Keratinocyte (primary cell): ENCODE measurements around the gene SCN4A. TPM values are rescaled to one million over a fixed set of nuclear protein-coding genes. Genes with fewer than 3 reads are reported as not detected.

Experiments
- DNase-seq: peaks from one replicate; pipeline ENCODE4 v3.0.0-alpha.2; 2011; ENCODE audit warnings: low read depth, missing footprints, low spot score
- FAIRE-seq: peaks from 2 replicates; lab custom pipeline; 2011; peaks lifted over from hg19 to GRCh38; lab: Jason Lieb, UNC
- H2AFZ ChIP-seq: 2 replicates; pipeline ENCODE4 v1.6.0; 2012; ENCODE audit warnings: low read length, control low read depth, inconsistent platforms; ENCODE audit not compliant: control insufficient read depth
- H3K27ac ChIP-seq: 2 replicates; pipeline ENCODE4 v1.5.1; 2011; ENCODE audit warnings: low read length; ENCODE audit not compliant: control insufficient read depth, insufficient read depth
- H3K27me3 ChIP-seq: 3 replicates; pipeline ENCODE4 v1.6.0; 2011; ENCODE audit warnings: low read length; ENCODE audit not compliant: control insufficient read depth, insufficient read depth; ENCODE audit errors: extremely low read depth
- H3K36me3 ChIP-seq, 2 experiments: 2 replicates in 1 of 2; 3 replicates in 1 of 2; pipeline ENCODE4 v1.5.1; 2011; ENCODE audit warnings: low read length in 2 of 2, mild to moderate bottlenecking in 1 of 2; ENCODE audit not compliant: control insufficient read depth in 2 of 2, insufficient read depth in 2 of 2; ENCODE audit errors: extremely low read depth in 1 of 2
- H3K4me1 ChIP-seq: 3 replicates; pipeline ENCODE4 v1.5.1; 2011; ENCODE audit warnings: low read length; ENCODE audit not compliant: control insufficient read depth, insufficient read depth; ENCODE audit errors: extremely low read depth
- H3K4me2 ChIP-seq: 3 replicates; pipeline ENCODE4 v1.6.0; 2011; ENCODE audit warnings: low read depth, low read length; ENCODE audit not compliant: control insufficient read depth, insufficient read depth; ENCODE audit errors: extremely low read depth
- H3K4me3 ChIP-seq, 3 experiments: fragments of 200-600 bp in 1 of 3; sonication (generic) in 1 of 3; 2 replicates in 2 of 3; 3 replicates in 1 of 3; pipeline ENCODE4 v1.5.1; 2011 to 2016; ENCODE audit warnings: low read length in 3 of 3, mild to moderate bottlenecking in 3 of 3, control low read depth in 2 of 3, inconsistent platforms in 1 of 3, low read depth in 1 of 3, mixed read lengths in 1 of 3, mixed run types in 1 of 3, moderate library complexity in 1 of 3; ENCODE audit not compliant: control insufficient read depth in 2 of 3, insufficient read depth in 2 of 3; ENCODE audit errors: extremely low read depth in 1 of 3
- H3K79me2 ChIP-seq: 2 replicates; pipeline ENCODE4 v1.6.0; 2012; ENCODE audit warnings: low read length; ENCODE audit not compliant: control insufficient read depth, insufficient read depth
- H3K9ac ChIP-seq: 3 replicates; pipeline ENCODE4 v1.6.0; 2011; ENCODE audit warnings: low read length; ENCODE audit not compliant: control insufficient read depth, insufficient read depth; ENCODE audit errors: extremely low read depth
- H3K9me1 ChIP-seq: 3 replicates; pipeline ENCODE4 v1.6.0; 2011; ENCODE audit warnings: low read length; ENCODE audit not compliant: control insufficient read depth, insufficient read depth; ENCODE audit errors: extremely low read depth
- H3K9me3 ChIP-seq: 2 replicates; pipeline ENCODE4 v1.5.1; 2012; ENCODE audit warnings: low read depth, low read length; ENCODE audit not compliant: control insufficient read depth
- H4K20me1 ChIP-seq: 3 replicates; pipeline ENCODE4 v1.6.0; 2011; ENCODE audit warnings: low read length; ENCODE audit not compliant: control insufficient read depth, insufficient read depth; ENCODE audit errors: extremely low read depth
- CTCF ChIP-seq, 3 experiments: IDR thresholded peaks in 1 of 3; conservative IDR thresholded peaks in 1 of 3; optimal IDR thresholded peaks in 1 of 3; 2 replicates in 2 of 3; 3 replicates in 1 of 3; pipeline versions ENCODE3 to v1.5.1; 2011; ENCODE audit warnings: low read length in 3 of 3, mild to moderate bottlenecking in 3 of 3, moderate library complexity in 2 of 3, control low read depth in 1 of 3, inconsistent platforms in 1 of 3; ENCODE audit not compliant: insufficient read depth in 2 of 3; ENCODE audit errors: extremely low read depth in 1 of 3
- EZH2 ChIP-seq: IDR thresholded peaks from one replicate; pipeline ENCODE4 v1.6.1; 2012; ENCODE audit warnings: inconsistent platforms, mild to moderate bottlenecking, low read length, moderate library complexity
- dilution Hi-C: fragments of 300-500 bp; cut with MboI; formaldehyde crosslinking; loops from one replicate; pipeline ENCODE4 v1.7.0; 2020; ENCODE audit warnings: low sequenced_read_pairs; ENCODE audit not compliant: extremely low pct_ligation_motif_present
- polyA plus RNA-seq, 5 experiments: library from polyadenylated mRNA; depleted of rRNA in 3 of 5; stranded (reverse) in 3 of 5; stranded (forward) in 1 of 5; unstranded in 1 of 5; fragments of >200 nt; gene quantifications; 1 replicate in 1 of 5; 2 replicates in 3 of 5; 3 replicates in 1 of 5; pipeline versions ENCODE4 v1.2.1 to v1.2.3, GENCODE V29; 2011 to 2012; ENCODE audit warnings: missing spikeins in 2 of 5, low read depth in 1 of 5, low replicate concordance in 1 of 5

SCN4A gene
- polyA plus RNA-seq, 1 donor (not counting 4 experiments of a cell fraction or from before 2014, with no cell fraction given), result not detected

GRCh38 chr17:64009571-64010402 is 37.1 kb upstream of the SCN4A start:
- Histone ChIP-seq H3K4me1 (no peaks in the 10 kb centered on the region), H3K9me1 (no peaks in the 10 kb centered on the region), H3K79me2 (no peaks in the 10 kb centered on the region), H3K4me2 (no peak overlapping the region), H3K36me3 (no peaks in the 10 kb centered on the region), H2AFZ (no peak overlapping the region), H3K4me3 (no peak overlapping the region), H3K27ac (no peak overlapping the region), H3K27me3 (no peaks in the 10 kb centered on the region), H3K9me3 (no peaks in the 10 kb centered on the region), H4K20me1 (no peaks in the 10 kb centered on the region), H3K9ac (no peak overlapping the region)
- dilution Hi-C loops, result no loop called here
- TF ChIP-seq EZH2 (no peak), CTCF (optimal IDR thresholded peaks at IDR 0.05 in 1 of 3, IDR thresholded peaks at IDR 0.05 in 1 of 3, conservative IDR thresholded peaks at IDR 0.05 in 1 of 3; ENCODE audit: extremely low read depth in 1 of 3, insufficient read depth in 2 of 3, low read length in 3 of 3) (no peak)
- FAIRE-seq (no peak), DNase-seq (no peak)

GRCh38 chr17:64008830-64009229 is 36.1 kb upstream of the SCN4A start:
- H3K4me2 ChIP-seq, result no peak overlapping the region
- H3K4me1 ChIP-seq, result no peaks in the 10 kb centered on the region
- no peaks in the 10 kb centered on the region for H4K20me1 ChIP-seq
- no peak overlapping the region for H2AFZ ChIP-seq
- no peak overlapping the region for H3K4me3 ChIP-seq
- H3K9me3 ChIP-seq, result no peaks in the 10 kb centered on the region
- FAIRE-seq, result no peak
- no peaks in the 10 kb centered on the region for H3K9me1 ChIP-seq
- no peaks in the 10 kb centered on the region for H3K36me3 ChIP-seq
- no peaks in the 10 kb centered on the region for H3K79me2 ChIP-seq
- DNase-seq, result no peak
- H3K27me3 ChIP-seq, result no peaks in the 10 kb centered on the region
- TF ChIP-seq EZH2, result no peak
- TF ChIP-seq CTCF (optimal IDR thresholded peaks at IDR 0.05 in 1 of 3, IDR thresholded peaks at IDR 0.05 in 1 of 3, conservative IDR thresholded peaks at IDR 0.05 in 1 of 3; ENCODE audit: extremely low read depth in 1 of 3, insufficient read depth in 2 of 3, low read length in 3 of 3), result no peak
- no peak overlapping the region for H3K27ac ChIP-seq
- dilution Hi-C loops, result no loop called here
- no peak overlapping the region for H3K9ac ChIP-seq
